Vagina (tissue), 2 donors: ENCODE data around the gene SDR39U1.

Source experiments
- CTCF ChIP-seq, 3 experiments: fragments of 450-650 bp in 2 of 3; fragments of 200-600 bp in 1 of 3; sonication (generic) in 1 of 3; IDR thresholded peaks; one replicate each; pipeline ENCODE4 v1.5.1; 2017 to 2019; ENCODE audit warnings: antibody characterized with exemption in 3 of 3, mild to moderate bottlenecking in 2 of 3, moderate library complexity in 2 of 3
- POLR2A ChIP-seq, 2 donors: fragments of 450-650 bp; IDR thresholded peaks; one replicate each; pipeline ENCODE4 v1.6.1; 2017; ENCODE audit warnings: antibody characterized with exemption in 2 of 2, mild to moderate bottlenecking in 2 of 2, moderate library complexity in 2 of 2
- POLR2AphosphoS5 ChIP-seq, 2 donors: sonication (generic); formaldehyde crosslinking; IDR thresholded peaks; one replicate each; pipeline ENCODE4 v1.9.0; 2017; ENCODE audit warnings: antibody characterized with exemption in 2 of 2, mild to moderate bottlenecking in 2 of 2, low read depth in 1 of 2; ENCODE audit not compliant: insufficient read depth in 1 of 2

GRCh38 chr14:24390701-24391468 is 51.7 kb downstream of the SDR39U1 start:
- TF ChIP-seq CTCF (IDR thresholded peaks at IDR 0.05) (no peak), POLR2A (IDR thresholded peaks at IDR 0.05) (no peak), POLR2AphosphoS5 (IDR thresholded peaks at IDR 0.05; ENCODE audit: insufficient read depth in 1 of 2, low read depth in 1 of 2) (no peak)
